NT2/D1 (cell line): ENCODE data around the gene KDM2A.

ENCODE experiments used
- DNase-seq: peaks from one replicate; pipeline ENCODE4 v3.0.0-alpha.2; 2011; ENCODE audit warnings: low read depth, low spot score
- H3K27me3 ChIP-seq: 2 replicates; pipeline ENCODE4 v1.6.0; 2011; ENCODE audit warnings: mild to moderate bottlenecking; ENCODE audit not compliant: insufficient read length, insufficient read depth
- H3K36me3 ChIP-seq: 2 replicates; pipeline ENCODE4 v1.6.1; 2011; ENCODE audit warnings: mild to moderate bottlenecking, low read length, mixed read lengths; ENCODE audit not compliant: insufficient read depth, insufficient read length
- H3K4me1 ChIP-seq: 2 replicates; pipeline ENCODE4 v1.5.1; 2011; ENCODE audit not compliant: insufficient read depth, insufficient read length
- H3K4me3 ChIP-seq: 2 replicates; pipeline ENCODE4 v1.5.1; 2011; ENCODE audit warnings: low read depth; ENCODE audit not compliant: insufficient read length
- H3K9ac ChIP-seq: 2 replicates; pipeline ENCODE4 v1.6.0; 2011; ENCODE audit warnings: low read depth; ENCODE audit not compliant: insufficient read length
- H3K9me3 ChIP-seq: 2 replicates; pipeline ENCODE4 v1.5.1; 2011; ENCODE audit warnings: mild to moderate bottlenecking, low read length; ENCODE audit not compliant: insufficient read depth
- SUZ12 ChIP-seq: IDR thresholded peaks from 2 replicates; pipeline ENCODE4 v1.6.1; 2011; ENCODE audit not compliant: insufficient read length, insufficient read depth; ENCODE audit errors: extremely low read depth
- YY1 ChIP-seq: IDR thresholded peaks from 2 replicates; pipeline ENCODE4 v1.6.1; 2011; ENCODE audit not compliant: insufficient read length, insufficient read depth
- ZNF274 ChIP-seq: IDR thresholded peaks from 2 replicates; pipeline ENCODE4 v1.6.1; 2011; ENCODE audit warnings: mild to moderate bottlenecking, low read depth, low read length

Gene KDM2A

DNA sequence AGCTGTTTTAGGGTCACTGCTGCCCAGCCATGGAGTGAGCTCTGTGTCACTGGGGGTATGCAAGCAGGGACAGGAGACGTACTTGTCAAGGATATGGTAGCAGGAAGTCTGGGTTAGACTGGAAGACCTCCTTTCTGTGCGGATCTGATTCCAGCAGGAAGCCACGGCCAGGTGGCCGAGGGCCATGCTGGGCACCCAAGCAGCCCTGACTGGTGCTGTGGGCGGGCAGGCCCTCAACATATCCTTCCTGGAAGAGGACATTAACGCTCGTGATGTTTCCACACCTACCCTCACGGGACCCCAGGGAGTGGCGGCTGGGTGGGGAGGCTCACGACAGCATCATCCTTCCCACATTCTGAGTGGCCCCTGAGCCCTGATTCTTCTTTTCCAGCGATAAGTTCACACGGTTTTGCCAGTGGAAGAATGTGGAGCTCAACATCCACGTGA is 161.3 kb downstream of the KDM2A start:
- Histone ChIP-seq H3K9me3 (no peaks in the 10 kb centered on the region), H3K9ac (no peak overlapping the region), H3K4me1 (peaks cover 20% of the 10 kb centered on the region), H3K36me3 (peaks cover 96% of the 10 kb centered on the region), H3K27me3 (no peaks in the 10 kb centered on the region), H3K4me3 (no peak overlapping the region)
- TF ChIP-seq SUZ12 (no peak), ZNF274 (no peak), YY1 (no peak)
- DNase-seq: no peak

GRCh38 chr11:67280788-67281551 is 161.9 kb downstream of the KDM2A start:
- H3K4me3 ChIP-seq: no peak overlapping the region
- peaks cover 96% of the 10 kb centered on the region for H3K36me3 ChIP-seq
- DNase-seq: no peak
- no peak for TF ChIP-seq ZNF274
- TF ChIP-seq YY1: no peak
- no peak for TF ChIP-seq SUZ12
- peaks cover 14% of the 10 kb centered on the region for H3K4me1 ChIP-seq
- no peaks in the 10 kb centered on the region for H3K27me3 ChIP-seq
- no peaks in the 10 kb centered on the region for H3K9me3 ChIP-seq
- no peak overlapping the region for H3K9ac ChIP-seq

- Histone ChIP-seq H3K27me3 (no peaks in the 10 kb centered on the region), H3K9ac (no peak overlapping the region), H3K4me3 (no peak overlapping the region), H3K9me3 (no peaks in the 10 kb centered on the region), H3K4me1 (peaks cover 14% of the 10 kb centered on the region), H3K36me3 (peaks cover 97% of the 10 kb centered on the region)
- no peak for TF ChIP-seq SUZ12
- no peak for TF ChIP-seq ZNF274
- no peak for TF ChIP-seq YY1
- no peak for DNase-seq
Observed at GRCh38 chr11:67281552-67282150, 162.6 kb downstream of the KDM2A start.

- Histone ChIP-seq H3K4me1 (peaks cover 12% of the 10 kb centered on the region), H3K4me3 (no peak overlapping the region), H3K9me3 (no peaks in the 10 kb centered on the region), H3K27me3 (no peaks in the 10 kb centered on the region), H3K36me3 (peaks cover 97% of the 10 kb centered on the region), H3K9ac (no peak overlapping the region)
- DNase-seq: no peak
- no peak for TF ChIP-seq SUZ12
- TF ChIP-seq ZNF274: no peak
- TF ChIP-seq YY1: no peak
Observed at GRCh38 chr11:67282155-67282875, 163.3 kb downstream of the KDM2A start.

DNA sequence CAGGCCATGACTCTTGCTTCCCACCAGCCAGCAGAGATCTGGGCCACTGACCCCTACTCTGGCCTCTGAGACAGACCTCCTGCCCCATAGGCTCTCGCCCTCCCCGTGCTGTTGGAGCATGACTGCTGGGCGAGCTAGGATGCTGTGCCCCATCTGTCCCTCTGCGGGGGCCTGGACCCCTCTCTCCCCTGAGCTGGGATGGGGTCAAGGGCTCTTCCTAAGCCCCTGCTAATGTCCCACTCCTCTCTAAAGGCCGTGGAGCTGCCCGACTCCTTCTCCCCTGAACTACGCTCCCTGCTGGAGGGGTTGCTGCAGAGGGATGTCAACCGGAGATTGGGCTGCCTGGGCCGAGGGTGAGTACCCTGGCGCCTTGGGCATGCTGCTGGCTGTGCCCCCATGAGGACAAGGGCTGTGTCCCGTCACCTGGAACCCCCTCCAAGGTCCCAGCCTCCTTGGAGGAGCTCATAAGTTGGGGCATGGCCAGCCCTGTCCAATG is 163.9 kb downstream of the KDM2A start:
- no peaks in the 10 kb centered on the region for H3K9me3 ChIP-seq
- H3K9ac ChIP-seq: no peak overlapping the region
- no peak for DNase-seq
- no peak overlapping the region for H3K4me3 ChIP-seq
- H3K4me1 ChIP-seq: peaks cover 12% of the 10 kb centered on the region
- TF ChIP-seq YY1: no peak
- TF ChIP-seq SUZ12: no peak
- no peak for TF ChIP-seq ZNF274
- no peaks in the 10 kb centered on the region for H3K27me3 ChIP-seq
- peaks cover 93% of the 10 kb centered on the region for H3K36me3 ChIP-seq

GRCh38 chr11:67283481-67283963 is 164.5 kb downstream of the KDM2A start:
- Histone ChIP-seq H3K9me3 (no peaks in the 10 kb centered on the region), H3K9ac (no peak overlapping the region), H3K27me3 (no peaks in the 10 kb centered on the region), H3K4me3 (no peak overlapping the region), H3K4me1 (peaks cover 16% of the 10 kb centered on the region), H3K36me3 (peaks cover 89% of the 10 kb centered on the region)
- DNase-seq: no peak
- TF ChIP-seq ZNF274: no peak
- no peak for TF ChIP-seq YY1
- TF ChIP-seq SUZ12: no peak
